Measurements from ENCODE around the gene RASSF7. TPM values are rescaled to one million over a fixed set of nuclear protein-coding genes. Genes with fewer than 3 reads are reported as not detected.

RASSF7 gene
- total RNA-seq, 2 experiments from 2014 or later = 14.1 to 15.7 TPM

DNA sequence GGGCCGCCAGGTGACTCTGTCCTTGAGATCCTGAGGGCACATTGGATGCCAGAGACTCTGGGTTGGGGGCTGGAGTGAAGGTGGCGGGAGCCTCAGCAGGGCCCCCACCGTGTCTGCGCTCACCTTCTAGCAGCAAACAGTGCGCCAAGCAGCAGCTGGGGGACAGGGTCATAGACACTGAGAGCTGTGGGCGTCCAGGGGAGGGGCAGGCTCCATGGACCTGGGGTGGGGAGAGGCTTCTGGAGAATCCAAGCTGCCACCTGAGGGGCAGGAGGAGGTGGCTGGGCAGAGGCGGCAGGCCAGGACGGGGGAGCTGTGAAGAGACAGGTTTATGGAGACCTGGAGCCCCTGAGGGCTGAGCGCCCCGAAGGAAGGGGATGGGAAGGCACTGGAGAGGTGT lies 23.5 kb downstream of the RASSF7 start:
- Mint-ChIP-seq H3K27me3 (no peaks in the 10 kb centered on the region), H3K4me1 (ENCODE audit: low read depth) (peaks cover 35% of the 10 kb centered on the region), H3K4me3 (no peak overlapping the region), H3K27ac (peak overlapping the region; percentile 39), H3K9me3 (no peaks in the 10 kb centered on the region), H3K36me3 (ENCODE audit: low read depth) (peaks cover 61% of the 10 kb centered on the region)
- ChIA-PET CTCF (no interaction called here), POLR2A (interaction anchor here (1.7 kb wide), 1 partner anchor 9 kb away, joined by 8 read pairs; the partner anchor contains the start of gene PHRF1)
- peaks cover 42% of the 10 kb centered on the region for H3K4me1 ChIP-seq (ENCODE audit: insufficient read depth, low read length)
- no peaks in the 10 kb centered on the region for H3K27me3 ChIP-seq (ENCODE audit: control insufficient read depth in 1 of 2, insufficient read depth in 2 of 2, low read length in 2 of 2)
- no peak for TF ChIP-seq CTCF (IDR thresholded peaks at IDR 0.05)
- no peak for ATAC-seq (ENCODE audit: poor library complexity)
- no peak overlapping the region for H3K4me3 ChIP-seq (ENCODE audit: low read length)
- no peaks in the 10 kb centered on the region for H3K9me3 ChIP-seq (ENCODE audit: control insufficient read depth in 1 of 2, insufficient read depth in 1 of 2, low read length in 2 of 2)
- intact Hi-C loops (cut with DNase I, micrococcal nuclease) = no loop called here
- DNase-seq = no peak
- peaks cover 46% of the 10 kb centered on the region for H3K36me3 ChIP-seq (ENCODE audit: insufficient read depth, low read length)
- H3K27ac ChIP-seq (ENCODE audit: low read depth in 1 of 2, low read length in 2 of 2) = no peak overlapping the region

DNA sequence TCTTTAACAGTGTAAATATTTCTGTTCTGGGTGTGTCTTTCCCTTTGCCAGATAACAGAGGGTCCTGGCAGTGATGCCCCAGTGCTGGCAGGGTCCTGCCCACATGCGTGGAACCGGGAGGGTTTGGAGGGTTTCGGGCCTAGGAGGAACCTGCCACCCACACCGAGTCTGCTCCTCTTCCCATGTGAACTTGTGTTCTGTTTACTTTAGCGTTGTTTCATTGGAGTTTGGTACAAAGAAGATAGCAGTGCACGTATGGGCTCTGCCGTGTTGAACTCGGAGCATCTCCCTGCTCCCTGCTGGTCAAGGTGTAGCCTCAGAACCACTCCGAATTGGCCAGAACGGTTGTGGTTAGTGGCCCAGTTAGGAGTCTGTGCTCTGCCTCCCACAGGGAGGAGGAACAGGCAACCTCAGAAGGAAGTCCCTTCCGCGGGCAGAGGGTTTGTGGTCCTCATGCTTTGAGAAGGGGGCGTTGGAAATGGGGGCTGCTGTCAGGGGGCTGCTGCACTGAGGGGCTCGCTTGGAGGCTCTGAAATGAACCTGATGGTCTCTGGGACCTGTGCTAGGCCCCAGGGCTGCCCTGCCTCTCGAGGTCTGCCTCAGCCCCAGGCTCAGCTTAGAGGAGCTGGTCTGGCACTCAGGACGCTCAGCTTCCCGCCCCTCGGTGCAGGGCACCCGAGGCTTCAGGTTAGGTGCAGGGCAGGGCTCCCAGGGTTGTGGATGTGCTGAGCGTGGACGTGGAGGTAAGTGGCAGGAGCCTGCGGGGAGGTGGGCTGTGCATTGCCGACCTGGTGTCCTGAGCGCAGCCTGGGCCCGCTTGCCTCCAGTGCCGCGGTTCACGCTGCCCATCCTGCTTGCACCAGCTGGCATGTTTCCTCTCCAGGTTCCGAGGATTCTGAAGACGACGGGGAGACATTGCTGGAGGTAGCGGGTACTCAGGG lies 25.9 kb downstream of the RASSF7 start:
- Mint-ChIP-seq H3K27ac (peak overlapping the region; percentile 96), H3K27me3 (no peaks in the 10 kb centered on the region), H3K4me1 (ENCODE audit: low read depth) (peaks cover 22% of the 10 kb centered on the region), H3K36me3 (ENCODE audit: low read depth) (peaks cover 74% of the 10 kb centered on the region), H3K4me3 (no peak overlapping the region), H3K9me3 (no peaks in the 10 kb centered on the region)
- Histone ChIP-seq H3K9me3 (ENCODE audit: control insufficient read depth in 1 of 2, insufficient read depth in 1 of 2, low read length in 2 of 2) (no peaks in the 10 kb centered on the region), H3K4me1 (ENCODE audit: insufficient read depth, low read length) (peaks cover 23% of the 10 kb centered on the region), H3K4me3 (ENCODE audit: low read length) (no peak overlapping the region), H3K36me3 (ENCODE audit: insufficient read depth, low read length) (peaks cover 61% of the 10 kb centered on the region), H3K27ac (ENCODE audit: low read depth in 1 of 2, low read length in 2 of 2) (peak overlapping the region in 1 of 2 donors; percentile 77), H3K27me3 (ENCODE audit: control insufficient read depth in 1 of 2, insufficient read depth in 2 of 2, low read length in 2 of 2) (no peaks in the 10 kb centered on the region)
- ATAC-seq (ENCODE audit: poor library complexity) (no peak), DNase-seq (peak in 1 of 14 experiments; percentile 17)
- CTCF ChIA-PET = no interaction called here
- TF ChIP-seq CTCF (IDR thresholded peaks at IDR 0.05) = no peak
- intact Hi-C loops (cut with DNase I, micrococcal nuclease) = no loop called here
- POLR2A ChIA-PET = interaction anchor here (1.3 to 3.0 kb wide), 3 partner anchors 8 to 27 kb away, joined by 4 to 17 read pairs (median 9); partner anchors contain the start of gene PHRF1

- Histone ChIP-seq H3K36me3 (ENCODE audit: insufficient read depth, low read length) (peaks cover 59% of the 10 kb centered on the region), H3K27ac (ENCODE audit: low read depth in 1 of 2, low read length in 2 of 2) (peak overlapping the region; percentile 51 to 77), H3K27me3 (ENCODE audit: control insufficient read depth in 1 of 2, insufficient read depth in 2 of 2, low read length in 2 of 2) (no peaks in the 10 kb centered on the region), H3K4me3 (ENCODE audit: low read length) (no peak overlapping the region), H3K4me1 (ENCODE audit: insufficient read depth, low read length) (peaks cover 20% of the 10 kb centered on the region), H3K9me3 (ENCODE audit: control insufficient read depth in 1 of 2, insufficient read depth in 1 of 2, low read length in 2 of 2) (no peaks in the 10 kb centered on the region)
- Mint-ChIP-seq H3K36me3 (ENCODE audit: low read depth) (peaks cover 72% of the 10 kb centered on the region), H3K9me3 (no peaks in the 10 kb centered on the region), H3K27me3 (no peaks in the 10 kb centered on the region), H3K4me3 (peak overlapping the region; percentile 56), H3K4me1 (ENCODE audit: low read depth) (peaks cover 22% of the 10 kb centered on the region), H3K27ac (peak overlapping the region; percentile 96)
- TF ChIP-seq CTCF (IDR thresholded peaks at IDR 0.05) = no peak
- ChIA-PET POLR2A (interaction anchor here (1.3 to 3.0 kb wide), 3 partner anchors 9 to 26 kb away, joined by 4 to 17 read pairs (median 9); partner anchors contain the start of gene PHRF1), CTCF (interaction anchor here (1.1 kb wide), 1 partner anchor 33 kb away, joined by 6 read pairs; no protein-coding TSS in a partner anchor)
- intact Hi-C loops (cut with DNase I, micrococcal nuclease) = no loop called here
- DNase-seq = no peak
- ATAC-seq (ENCODE audit: poor library complexity) = no peak
Measured at GRCh38 chr11:587546-587945, 26.8 kb downstream of the RASSF7 start.

All from CD4-positive, alpha-beta T cell (primary cell).